H7 (cell line): ENCODE results near the gene RBBP6. TPM values are rescaled to one million over a fixed set of nuclear protein-coding genes. Genes with fewer than 3 reads are reported as not detected.
"Not testable (repeated sequence)": the region's sequence is repeated elsewhere in the genome, so short reads cannot be mapped to it uniquely, and the experiment has no call there.

Experiments used
- DNase-seq: peaks from one replicate; pipeline ENCODE4 v3.0.0; 2012
- H3K27me3 ChIP-seq: 2 replicates; pipeline ENCODE4 v1.6.0; 2011; ENCODE audit warnings: mild to moderate bottlenecking, low read length; ENCODE audit not compliant: control insufficient read depth, insufficient read depth
- H3K36me3 ChIP-seq: replicated peaks from 2 replicates; pipeline ENCODE4 v1.5.1; 2011; ENCODE audit warnings: low read length; ENCODE audit not compliant: control insufficient read depth, insufficient read depth
- H3K4me3 ChIP-seq: 2 replicates; pipeline ENCODE4 v1.5.1; 2011; ENCODE audit warnings: low read depth, mild to moderate bottlenecking, control low read depth, low read length, moderate library complexity; ENCODE audit not compliant: insufficient read depth
- total RNA-seq: library from RNA; depleted of rRNA; stranded (reverse); fragments of >200 nt; shearing (Covaris generic); gene quantifications from 2 replicates; pipeline ENCODE4 v1.2.3, GENCODE V29; 2014

Gene RBBP6
- total RNA-seq, 1 experiment from 2014 or later: 29.8 TPM

GRCh38 chr16:24571096-24571495, 31.7 kb downstream of the RBBP6 start:
- peaks cover 23% of the 10 kb centered on the region for H3K36me3 ChIP-seq
- no peak for DNase-seq
- H3K4me3 ChIP-seq: no peak overlapping the region
- no peaks in the 10 kb centered on the region for H3K27me3 ChIP-seq

GRCh38 chr16:24572069-24572468, 32.7 kb downstream of the RBBP6 start:
- no peak overlapping the region for H3K4me3 ChIP-seq
- DNase-seq: no peak
- H3K27me3 ChIP-seq: no peaks in the 10 kb centered on the region
- H3K36me3 ChIP-seq: peaks cover 19% of the 10 kb centered on the region

DNA sequence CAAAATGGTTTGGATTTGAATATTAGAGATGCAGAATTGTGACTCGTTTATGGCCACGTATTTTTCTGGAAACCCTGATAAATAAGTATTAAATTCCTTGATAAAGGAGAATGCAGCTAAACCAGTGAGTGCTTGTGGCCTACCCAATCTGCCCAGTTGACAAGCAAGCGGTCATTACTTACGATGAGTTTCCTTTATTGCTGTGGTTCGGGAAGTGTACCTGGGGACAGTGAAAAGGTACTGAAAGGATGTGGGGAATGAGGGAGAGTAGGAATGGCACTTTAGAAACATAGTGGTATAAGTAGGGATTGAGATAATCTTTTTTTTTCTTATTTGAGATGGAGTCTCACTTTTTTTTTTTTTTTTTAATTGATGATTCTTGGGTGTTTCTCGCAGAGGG, 33.8 kb downstream of the RBBP6 start:
- no peaks in the 10 kb centered on the region for H3K27me3 ChIP-seq
- DNase-seq: no peak
- H3K4me3 ChIP-seq: no peak overlapping the region
- H3K36me3 ChIP-seq: peaks cover 17% of the 10 kb centered on the region

- DNase-seq, H3K4me3 ChIP-seq, H3K36me3 ChIP-seq: not testable (repeated sequence)
These were observed 35.4 kb downstream of the RBBP6 start for GRCh38 chr16:24574515-24575485.

DNA sequence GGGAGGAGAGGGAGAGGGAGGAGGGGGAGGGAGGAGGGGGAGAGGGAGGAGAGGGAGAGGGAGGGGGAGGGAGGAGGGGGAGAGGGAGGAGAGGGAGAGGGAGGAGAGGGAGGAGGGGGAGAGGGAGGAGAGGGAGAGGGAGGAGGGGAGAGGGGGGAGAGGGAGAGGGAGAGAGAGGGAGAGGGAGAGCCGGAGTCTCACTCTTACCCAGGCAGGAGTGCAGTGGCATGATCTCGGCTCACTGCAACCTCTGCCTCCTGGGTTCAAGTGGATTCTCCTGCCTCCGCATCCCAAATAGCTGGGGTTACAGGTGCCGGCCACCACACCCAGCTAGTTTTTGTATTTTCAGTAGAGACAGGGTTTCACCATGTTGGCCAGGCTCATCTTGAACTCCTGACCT, 36.4 kb downstream of the RBBP6 start:
- not testable (repeated sequence) for H3K36me3 ChIP-seq, H3K27me3 ChIP-seq, DNase-seq, H3K4me3 ChIP-seq

More at GRCh38 chr16:24574515-24575485, 35.4 kb downstream of the RBBP6 start:
- H3K27me3 ChIP-seq: not testable (repeated sequence)

DNA sequence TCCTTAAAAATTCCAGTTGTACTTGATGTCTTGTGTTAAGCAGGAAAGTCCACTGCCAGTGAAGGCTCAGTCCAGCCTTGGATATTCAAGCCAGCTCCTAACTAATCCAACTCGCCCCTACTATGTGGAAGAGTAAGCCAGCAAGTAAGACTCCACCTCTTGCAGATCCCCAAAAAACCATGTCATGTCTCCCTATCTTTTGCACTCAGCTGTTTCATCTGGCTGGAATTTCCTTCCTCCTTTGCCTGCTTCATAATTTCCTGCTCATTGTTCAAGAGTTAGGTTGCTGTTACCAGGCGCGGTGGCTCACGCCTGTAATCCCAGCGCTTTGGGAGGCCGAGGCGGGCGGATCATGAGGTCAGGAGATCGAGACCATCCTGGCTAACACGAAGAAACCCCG, 37.8 kb downstream of the RBBP6 start:
- DNase-seq: no peak
- Histone ChIP-seq H3K36me3 (no peaks in the 10 kb centered on the region), H3K4me3 (no peak overlapping the region), H3K27me3 (no peaks in the 10 kb centered on the region)

- Histone ChIP-seq H3K4me3 (no peak overlapping the region), H3K27me3 (no peaks in the 10 kb centered on the region), H3K36me3 (no peaks in the 10 kb centered on the region)
- DNase-seq: no peak
These were observed 41.3 kb downstream of the RBBP6 start for GRCh38 chr16:24580665-24581064.

GRCh38 chr16:24583494-24583893, 44.1 kb downstream of the RBBP6 start:
- Histone ChIP-seq H3K36me3 (no peaks in the 10 kb centered on the region), H3K27me3 (no peaks in the 10 kb centered on the region), H3K4me3 (no peak overlapping the region)
- no peak for DNase-seq

DNA sequence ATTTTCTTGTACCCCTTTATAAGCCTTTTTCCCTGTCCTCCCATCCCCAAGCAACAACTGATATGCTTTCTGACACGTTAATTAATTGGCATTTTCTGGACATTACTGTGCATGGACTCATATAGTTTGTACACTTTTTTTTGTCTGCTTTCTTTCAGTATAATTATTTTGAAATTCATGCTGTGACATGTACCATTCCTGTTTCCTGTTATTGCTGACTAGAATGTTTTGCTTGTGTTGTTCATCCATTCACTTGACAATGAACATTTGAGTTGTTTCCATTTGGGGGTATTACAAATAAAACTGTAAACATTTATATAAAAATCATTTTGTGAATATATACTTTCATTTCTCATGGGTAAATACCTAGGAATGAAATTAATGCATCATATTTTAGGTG, 50.6 kb downstream of the RBBP6 start:
- Histone ChIP-seq H3K4me3 (no peak overlapping the region), H3K27me3 (no peaks in the 10 kb centered on the region), H3K36me3 (no peaks in the 10 kb centered on the region)
- no peak for DNase-seq

DNA sequence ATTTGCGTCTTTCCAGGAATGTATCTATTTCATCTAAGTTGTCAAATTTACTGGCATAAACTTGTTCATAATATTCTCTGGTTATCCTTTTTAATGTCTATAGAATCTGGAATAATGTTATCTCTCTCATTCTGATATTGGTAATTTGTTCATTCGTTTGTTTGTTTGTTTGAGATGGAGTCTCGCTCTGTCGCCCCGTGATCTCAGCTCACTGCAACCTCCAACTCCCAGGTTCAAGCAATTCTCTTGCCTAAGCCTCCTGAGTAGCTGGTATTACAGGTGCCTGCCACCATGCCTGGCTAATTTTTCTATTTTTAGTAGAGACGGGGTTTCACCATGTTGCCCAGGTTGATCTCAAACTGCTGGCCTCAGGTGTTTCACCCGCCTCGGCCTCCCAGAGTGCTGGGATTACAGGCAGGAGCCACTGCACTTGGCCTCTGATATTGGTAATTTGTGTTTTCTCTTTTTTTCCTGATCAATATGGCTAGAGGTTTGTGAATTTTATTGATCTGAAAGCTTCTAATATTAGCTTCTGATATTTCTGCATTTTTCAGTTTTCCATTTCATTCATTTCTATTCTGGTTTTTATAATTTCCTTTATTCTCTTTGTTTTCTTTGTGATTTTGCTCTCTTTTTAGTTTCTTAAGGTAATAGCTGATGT, 59.5 kb downstream of the RBBP6 start:
- H3K4me3 ChIP-seq: no peak overlapping the region
- no peaks in the 10 kb centered on the region for H3K27me3 ChIP-seq
- no peaks in the 10 kb centered on the region for H3K36me3 ChIP-seq
- DNase-seq: no peak

- Histone ChIP-seq H3K4me3 (peak overlapping the region; percentile 45), H3K27me3 (peaks cover 10% of the 10 kb centered on the region), H3K36me3 (no peaks in the 10 kb centered on the region)
- DNase-seq: no peak
These were observed 70.0 kb downstream of the RBBP6 start for GRCh38 chr16:24609417-24609739.

DNA sequence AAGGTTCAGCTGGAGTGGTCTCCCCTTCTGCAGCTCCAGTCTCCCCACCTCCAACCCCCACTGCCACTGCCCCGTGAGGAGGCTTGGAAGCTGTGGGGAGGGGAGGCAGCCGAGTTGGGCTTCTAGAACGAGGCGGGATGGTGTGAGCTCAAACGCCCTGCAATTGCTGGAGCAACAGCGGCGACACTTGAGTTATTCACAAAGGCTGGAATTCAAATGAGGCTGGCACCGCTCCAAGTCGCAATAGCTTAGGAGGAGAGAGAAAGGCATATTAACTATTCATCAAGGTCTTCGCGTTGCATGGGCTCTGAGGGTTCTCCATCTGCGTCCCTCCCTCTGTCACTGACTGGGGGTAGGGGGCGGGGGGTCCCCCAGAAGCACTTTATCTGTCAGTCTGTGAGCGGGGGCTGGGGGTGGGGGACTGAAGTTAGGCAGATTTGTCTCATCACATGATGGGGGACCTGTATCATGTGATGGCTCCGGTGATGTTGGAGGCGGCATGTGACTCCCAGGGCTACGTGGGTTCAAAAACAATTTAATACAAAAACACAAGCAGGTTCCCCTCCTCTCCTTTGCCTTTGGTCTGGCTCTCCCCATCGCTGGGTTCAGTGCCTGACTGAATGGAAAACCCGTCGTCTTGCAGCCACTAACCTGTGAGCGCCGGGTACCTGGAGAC, 70.5 kb downstream of the RBBP6 start:
- DNase-seq: peak; percentile 72
- Histone ChIP-seq H3K36me3 (no peaks in the 10 kb centered on the region), H3K27me3 (peaks cover 10% of the 10 kb centered on the region), H3K4me3 (peak overlapping the region; percentile 45)

- H3K4me3 ChIP-seq: peak overlapping the region; percentile 45
- H3K27me3 ChIP-seq: peaks cover 10% of the 10 kb centered on the region
- peak; percentile 74 for DNase-seq
- H3K36me3 ChIP-seq: no peaks in the 10 kb centered on the region
These were observed 71.0 kb downstream of the RBBP6 start for GRCh38 chr16:24610416-24610755.

DNA sequence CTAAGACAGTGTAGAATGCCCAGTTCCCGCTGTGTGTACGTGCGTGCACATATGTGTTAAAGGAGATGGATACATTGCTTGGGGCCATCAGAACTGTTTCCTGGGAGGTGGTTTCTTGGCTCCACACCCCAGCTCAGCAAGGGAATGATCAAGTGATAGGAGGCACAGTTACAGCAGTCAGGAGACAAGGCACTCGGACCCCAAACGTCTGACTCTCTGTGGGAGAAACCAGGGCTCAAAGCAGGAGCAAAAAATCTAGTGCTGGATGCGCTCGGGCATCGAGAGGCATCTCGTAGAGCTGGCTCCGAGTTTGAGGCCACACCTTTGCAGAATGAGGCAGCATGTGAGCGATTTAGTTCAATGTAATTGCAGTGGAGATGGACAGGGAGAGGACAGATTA, 71.9 kb downstream of the RBBP6 start:
- no peak overlapping the region for H3K4me3 ChIP-seq
- no peaks in the 10 kb centered on the region for H3K36me3 ChIP-seq
- DNase-seq: no peak
- peaks cover 10% of the 10 kb centered on the region for H3K27me3 ChIP-seq

GRCh38 chr16:24612656-24613055, 73.3 kb downstream of the RBBP6 start:
- Histone ChIP-seq H3K36me3 (no peaks in the 10 kb centered on the region), H3K4me3 (no peak overlapping the region), H3K27me3 (peaks cover 10% of the 10 kb centered on the region)
- no peak for DNase-seq
